ENCODE results near the gene NRG2. TPM values are rescaled to one million over a fixed set of nuclear protein-coding genes. Genes with fewer than 3 reads are reported as not detected.

NRG2 gene
- total RNA-seq, 4 donors from 2014 or later = 2.5 to 21.2 (median 4.5) TPM; not detected in 1

DNA sequence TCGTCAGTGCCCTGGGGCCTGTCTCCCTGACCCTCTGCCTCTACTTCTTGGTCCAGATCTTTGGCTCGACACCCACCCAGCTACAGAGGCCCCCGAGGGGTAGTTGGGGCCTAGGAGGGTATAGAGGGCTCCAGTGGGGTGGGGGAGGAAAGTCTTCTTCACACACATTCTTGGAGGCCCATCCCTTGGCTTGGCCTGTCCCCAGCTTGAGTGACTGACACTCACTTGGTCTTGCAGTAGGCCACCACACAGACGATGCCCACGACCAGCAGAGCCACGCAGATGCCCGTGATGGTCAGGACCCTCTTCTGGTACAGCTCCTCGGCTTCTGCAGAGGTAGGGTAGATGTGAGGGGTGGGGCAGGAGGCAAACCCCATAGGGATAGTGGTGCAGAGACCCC, 187.6 kb downstream of the NRG2 start:
- TF ChIP-seq, protein P1, sequence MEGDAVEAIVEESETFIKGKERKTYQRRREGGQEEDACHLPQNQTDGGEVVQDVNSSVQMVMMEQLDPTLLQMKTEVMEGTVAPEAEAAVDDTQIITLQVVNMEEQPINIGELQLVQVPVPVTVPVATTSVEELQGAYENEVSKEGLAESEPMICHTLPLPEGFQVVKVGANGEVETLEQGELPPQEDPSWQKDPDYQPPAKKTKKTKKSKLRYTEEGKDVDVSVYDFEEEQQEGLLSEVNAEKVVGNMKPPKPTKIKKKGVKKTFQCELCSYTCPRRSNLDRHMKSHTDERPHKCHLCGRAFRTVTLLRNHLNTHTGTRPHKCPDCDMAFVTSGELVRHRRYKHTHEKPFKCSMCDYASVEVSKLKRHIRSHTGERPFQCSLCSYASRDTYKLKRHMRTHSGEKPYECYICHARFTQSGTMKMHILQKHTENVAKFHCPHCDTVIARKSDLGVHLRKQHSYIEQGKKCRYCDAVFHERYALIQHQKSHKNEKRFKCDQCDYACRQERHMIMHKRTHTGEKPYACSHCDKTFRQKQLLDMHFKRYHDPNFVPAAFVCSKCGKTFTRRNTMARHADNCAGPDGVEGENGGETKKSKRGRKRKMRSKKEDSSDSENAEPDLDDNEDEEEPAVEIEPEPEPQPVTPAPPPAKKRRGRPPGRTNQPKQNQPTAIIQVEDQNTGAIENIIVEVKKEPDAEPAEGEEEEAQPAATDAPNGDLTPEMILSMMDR (IDR thresholded peaks at IDR 0.05) = no peak
- no peak for TF ChIP-seq POLR2A (IDR thresholded peaks at IDR 0.05)

DNA sequence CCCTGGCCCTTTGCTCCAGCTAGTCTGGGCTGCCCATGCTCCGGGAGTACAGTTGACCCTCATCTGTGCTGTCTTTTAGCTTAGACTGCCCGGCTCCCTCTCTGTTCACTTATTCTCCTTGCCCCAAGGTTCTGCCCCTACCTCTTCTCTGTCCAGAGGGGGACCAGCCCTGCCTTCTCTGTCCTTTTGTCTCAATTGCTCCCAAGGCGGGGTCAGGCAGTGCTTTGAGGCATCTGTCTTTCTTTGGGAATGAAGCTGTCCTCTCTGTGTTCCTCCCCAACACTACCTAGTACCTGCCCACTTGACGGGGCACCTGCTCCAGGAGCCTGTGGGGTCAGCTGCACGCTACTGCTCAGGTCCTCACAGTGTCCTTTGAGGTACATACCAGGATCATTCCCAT, 188.1 kb downstream of the NRG2 start:
- no peak overlapping the region for H3K4me3 ChIP-seq
- intact Hi-C loops (cut with DNase I; ENCODE audit: low total_unique reads) = no loop called here

More for the DNA sequence above, 187.6 kb downstream of the NRG2 start:
- H3K36me3 ChIP-seq = no peaks in the 10 kb centered on the region
- no peaks in the 10 kb centered on the region for H3K27me3 ChIP-seq
- H3K4me3 ChIP-seq = no peak overlapping the region
- H3K9me3 ChIP-seq = no peaks in the 10 kb centered on the region
- DNase-seq = no peak
- no peaks in the 10 kb centered on the region for H3K4me1 ChIP-seq
- H3K27ac ChIP-seq = no peak overlapping the region
- intact Hi-C loops (cut with DNase I; ENCODE audit: low total_unique reads) = no loop called here

DNA sequence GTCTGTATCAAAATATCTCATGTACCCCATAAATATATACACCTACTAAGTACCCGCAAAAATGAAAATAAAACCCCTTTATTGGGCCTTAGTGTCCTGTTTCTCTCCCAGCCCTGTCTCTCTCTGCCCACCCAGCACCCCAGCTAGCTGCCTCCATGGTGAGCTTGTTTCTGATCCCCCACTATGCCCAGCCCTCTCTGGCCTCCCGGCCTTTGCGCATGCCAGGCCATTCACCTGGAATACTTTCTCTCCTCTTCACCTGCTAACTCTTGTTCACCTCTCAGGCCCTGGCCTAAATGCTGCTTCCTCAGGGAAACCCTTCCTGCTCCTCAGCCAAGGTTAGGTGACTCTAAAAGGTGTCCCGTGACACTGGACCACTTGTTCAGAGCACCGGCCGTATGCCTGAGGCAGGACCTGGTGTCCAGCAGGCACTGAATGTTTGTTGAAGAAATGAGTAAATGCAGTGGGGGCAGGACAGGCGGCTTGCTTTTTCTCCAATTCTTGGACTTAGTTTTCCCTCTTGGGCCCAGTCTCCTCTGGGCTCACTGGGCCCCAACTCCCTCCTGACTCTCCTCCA, 189.0 kb downstream of the NRG2 start:
- H3K4me1 ChIP-seq = no peaks in the 10 kb centered on the region
- DNase-seq = no peak
- no peaks in the 10 kb centered on the region for H3K36me3 ChIP-seq
- H3K9me3 ChIP-seq = no peaks in the 10 kb centered on the region
- no peak overlapping the region for H3K27ac ChIP-seq
- no peak overlapping the region for H3K4me3 ChIP-seq
- intact Hi-C loops (cut with DNase I; ENCODE audit: low total_unique reads) = no loop called here
- no peaks in the 10 kb centered on the region for H3K27me3 ChIP-seq
- no peak for TF ChIP-seq POLR2A (IDR thresholded peaks at IDR 0.05)
- TF ChIP-seq, protein P1 (IDR thresholded peaks at IDR 0.05) = no peak

More for the DNA sequence above, 188.1 kb downstream of the NRG2 start:
- H3K27ac ChIP-seq = no peak overlapping the region
- TF ChIP-seq POLR2A (IDR thresholded peaks at IDR 0.05) = no peak
- TF ChIP-seq, protein P1 (IDR thresholded peaks at IDR 0.05) = no peak
- H3K36me3 ChIP-seq = no peaks in the 10 kb centered on the region
- no peaks in the 10 kb centered on the region for H3K27me3 ChIP-seq
- no peaks in the 10 kb centered on the region for H3K4me1 ChIP-seq
- no peaks in the 10 kb centered on the region for H3K9me3 ChIP-seq
- no peak for DNase-seq

DNA sequence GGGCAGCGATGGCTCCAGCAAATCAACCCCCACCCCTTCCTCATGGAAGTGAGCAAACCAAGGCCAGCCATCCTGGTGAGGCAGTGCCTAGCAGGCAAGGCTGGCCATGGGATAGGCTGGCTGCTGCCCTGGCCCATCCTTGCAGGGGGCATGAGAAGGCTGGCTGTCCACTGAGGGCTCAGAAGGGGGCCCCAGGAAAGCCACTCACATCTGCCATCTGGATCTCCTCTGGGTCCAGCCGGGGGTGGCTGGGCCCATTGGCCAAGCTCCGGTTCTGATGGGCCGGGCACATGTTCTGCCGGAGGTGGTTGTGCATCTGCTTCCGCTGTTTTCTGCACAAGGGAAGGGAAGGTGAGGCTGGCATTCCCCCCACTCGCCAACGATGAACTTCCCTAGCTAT, 190.4 kb downstream of the NRG2 start:
- H3K4me1 ChIP-seq = peaks cover 0 to 1% of the 10 kb centered on the region in 2 donors
- H3K4me3 ChIP-seq = no peak overlapping the region
- H3K27ac ChIP-seq = no peak overlapping the region
- no peak for TF ChIP-seq POLR2A (IDR thresholded peaks at IDR 0.05)
- TF ChIP-seq, protein P1 (IDR thresholded peaks at IDR 0.05) = no peak
- H3K9me3 ChIP-seq = no peaks in the 10 kb centered on the region
- no peaks in the 10 kb centered on the region for H3K27me3 ChIP-seq
- H3K36me3 ChIP-seq = no peaks in the 10 kb centered on the region
- no peak for DNase-seq
- intact Hi-C loops (cut with DNase I; ENCODE audit: low total_unique reads) = no loop called here

DNA sequence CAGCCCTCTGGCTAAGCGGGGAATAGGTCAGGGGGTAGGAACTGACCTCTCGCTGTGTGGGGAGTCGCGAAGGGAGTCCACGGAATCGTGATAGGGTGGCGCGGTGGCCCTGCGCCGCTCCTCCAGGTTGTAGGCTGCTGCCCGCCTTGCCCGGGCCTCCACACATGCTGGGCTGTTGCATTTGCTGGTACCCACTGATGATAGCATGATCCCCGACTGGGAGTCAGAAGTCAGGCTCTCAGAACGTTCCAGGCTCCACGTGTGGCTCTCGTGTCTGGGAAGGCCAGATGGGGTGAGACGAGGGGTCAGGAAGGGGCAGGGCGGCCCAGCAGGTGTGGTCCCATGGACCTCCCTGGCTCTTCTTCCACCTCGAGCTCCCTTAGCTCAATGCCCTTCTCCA, 191.5 kb downstream of the NRG2 start:
- TF ChIP-seq, protein P1 (IDR thresholded peaks at IDR 0.05) = no peak
- TF ChIP-seq POLR2A (IDR thresholded peaks at IDR 0.05) = no peak
- Histone ChIP-seq H3K36me3 (no peaks in the 10 kb centered on the region), H3K27me3 (no peaks in the 10 kb centered on the region), H3K4me1 (peaks cover 0 to 3% of the 10 kb centered on the region in 2 donors), H3K4me3 (no peak overlapping the region), H3K27ac (no peak overlapping the region), H3K9me3 (no peaks in the 10 kb centered on the region)
- no peak for DNase-seq
- intact Hi-C loops (cut with DNase I; ENCODE audit: low total_unique reads) = no loop called here

All from uterus (tissue), 4 donors.